Lower leg skin (tissue), 4 donors: ENCODE measurements around the gene TMEM151B. TPM values are rescaled to one million over a fixed set of nuclear protein-coding genes. Genes with fewer than 3 reads are reported as not detected.

Experiments used
- DNase-seq, 2 donors: peaks; one replicate each; pipeline ENCODE4 v3.0.0-alpha.2; 2019; ENCODE audit warnings: low spot score in 2 of 2
- H3K4me3 ChIP-seq: fragments of 200-600 bp; sonication (generic); 2 replicates; pipeline ENCODE4 v1.5.1; 2017; ENCODE audit warnings: mild to moderate bottlenecking, low read depth; ENCODE audit not compliant: poor library complexity, severe bottlenecking
- CTCF ChIP-seq, 3 donors: fragments of 450-650 bp; IDR thresholded peaks; one replicate each; pipeline ENCODE4 v1.5.1; 2016; ENCODE audit warnings: antibody characterized with exemption in 3 of 3, mild to moderate bottlenecking in 3 of 3, moderate library complexity in 2 of 3
- POLR2A ChIP-seq, 2 donors: fragments of 450-650 bp; IDR thresholded peaks; one replicate each; pipeline ENCODE4 v1.6.1; 2016 to 2017; ENCODE audit warnings: antibody characterized with exemption in 2 of 2, mild to moderate bottlenecking in 1 of 2, moderate library complexity in 1 of 2
- WGBS, 2 donors: methylation state at CpG; one replicate each; pipeline ENCODE4 v1.1.5; 2018; 5-methylcytosine and 5-hydroxymethylcytosine counted together
- intact Hi-C: fragments of 100-400 bp; cut with DNase I; formaldehyde crosslinking; loops from one replicate; pipeline ENCODE4 v1.15.0; 2023; ENCODE audit warnings: low total_unique reads
- total RNA-seq, 4 donors: library from RNA; depleted of rRNA; stranded (reverse); fragments of >200 nt; gene quantifications; one replicate each; pipeline ENCODE4 v1.1.0, GENCODE V29; 2016

The TMEM151B gene
- total RNA-seq, 4 donors from 2014 or later = 0.10 to 0.42 TPM; not detected in 2

GRCh38 chr6:44300292-44300823 is 30.1 kb downstream of the TMEM151B start:
- 81 to 84% methylated on average over 7 of the region's 7 CpGs for WGBS, 2 donors
- H3K4me3 ChIP-seq = no peak overlapping the region
- TF ChIP-seq POLR2A (IDR thresholded peaks at IDR 0.05) = no peak
- TF ChIP-seq CTCF (IDR thresholded peaks at IDR 0.05) = no peak
- DNase-seq = no peak
- intact Hi-C loops = no loop called here

DNA sequence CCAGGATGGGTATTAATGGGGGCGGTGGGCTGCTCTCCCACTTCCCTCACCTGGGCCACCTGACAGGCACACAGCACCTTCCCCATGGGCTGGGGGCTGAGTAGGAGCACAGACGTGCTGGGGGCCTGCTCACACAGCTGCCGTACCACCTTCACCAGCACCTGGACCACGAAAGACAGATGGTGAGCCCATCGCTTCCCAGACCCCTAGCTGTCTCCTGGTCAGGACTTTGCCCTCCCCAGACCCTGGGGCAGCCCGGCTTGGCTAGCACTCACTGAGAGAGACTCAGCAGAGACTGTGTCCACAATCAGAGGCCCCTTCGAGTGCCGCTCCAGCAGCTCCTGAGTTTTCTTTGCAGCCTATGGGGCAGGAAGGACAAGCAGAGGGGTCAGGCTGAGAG is 30.9 kb downstream of the TMEM151B start:
- H3K4me3 ChIP-seq = no peak overlapping the region
- intact Hi-C loops = no loop called here
- TF ChIP-seq CTCF (IDR thresholded peaks at IDR 0.05) (no peak), POLR2A (IDR thresholded peaks at IDR 0.05) (no peak)
- WGBS, 2 donors = 92 to 97% methylated on average over 5 to 8 of the region's 8 CpGs
- DNase-seq = no peak

DNA sequence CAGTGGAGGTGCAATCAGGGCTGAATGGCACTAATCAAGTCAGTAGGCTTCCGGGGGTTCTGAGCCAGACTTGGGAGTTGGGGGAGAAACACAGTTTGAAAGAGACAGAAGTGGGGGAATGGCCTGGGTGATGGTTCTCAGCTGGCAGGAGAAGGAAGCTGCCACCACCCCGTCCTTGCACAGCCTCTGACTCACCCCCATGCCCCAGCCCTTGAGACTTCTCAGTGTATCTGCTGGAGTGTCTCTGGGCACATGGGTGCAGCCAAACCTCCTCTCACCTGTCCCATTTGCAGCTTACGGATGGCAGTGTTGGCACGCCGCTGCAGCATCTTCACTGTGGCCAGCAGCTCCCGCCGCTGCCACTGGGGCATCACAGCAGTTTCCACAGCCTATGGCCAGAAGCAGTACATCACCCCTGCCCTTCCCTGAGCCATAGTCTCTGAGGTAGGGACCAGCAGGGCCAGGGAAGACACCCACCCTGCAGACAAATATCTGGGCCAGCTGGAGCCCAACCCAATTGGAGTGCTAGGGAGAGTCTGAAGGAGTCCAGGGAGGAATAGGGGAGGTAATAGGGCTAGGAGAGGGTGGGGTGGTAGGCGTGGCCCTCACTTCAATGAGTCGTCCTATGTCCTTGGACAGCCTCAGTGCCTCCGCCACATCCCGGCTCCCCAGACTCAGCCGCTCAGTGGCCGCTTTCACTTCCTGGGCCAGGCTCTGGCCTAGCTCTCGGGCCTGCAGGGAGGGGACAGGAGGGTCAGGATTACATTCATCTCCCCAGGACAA is 31.7 kb downstream of the TMEM151B start:
- DNase-seq = no peak
- no peak overlapping the region for H3K4me3 ChIP-seq
- intact Hi-C loops = no loop called here
- 88% methylated on average over 14 of the region's 14 CpGs for WGBS, 2 donors
- TF ChIP-seq POLR2A (IDR thresholded peaks at IDR 0.05) (no peak), CTCF (IDR thresholded peaks at IDR 0.05) (no peak)

DNA sequence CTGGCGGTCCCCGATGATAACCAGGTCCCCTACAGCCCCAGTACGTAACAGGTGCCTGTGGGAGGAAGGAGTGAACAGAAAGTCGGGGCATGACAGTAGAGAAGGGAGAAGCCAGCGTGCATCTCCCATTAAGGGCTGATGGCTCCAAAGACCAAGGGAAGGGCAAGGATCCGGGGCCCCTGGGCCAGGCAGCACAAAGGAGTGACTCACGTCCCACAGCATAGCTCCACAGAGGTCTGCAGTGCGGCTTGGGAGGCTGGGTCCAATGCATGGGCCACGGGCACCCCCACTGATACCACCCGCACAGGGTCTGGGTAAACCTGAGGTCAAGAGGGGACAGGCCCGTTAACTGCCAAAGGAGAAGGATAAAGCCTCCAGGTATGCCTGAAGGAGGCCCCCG is 32.6 kb downstream of the TMEM151B start:
- no peak for DNase-seq
- TF ChIP-seq POLR2A (IDR thresholded peaks at IDR 0.05) (no peak), CTCF (IDR thresholded peaks at IDR 0.05) (no peak)
- intact Hi-C loops = no loop called here
- H3K4me3 ChIP-seq = no peak overlapping the region
- 88 to 97% methylated on average over 10 to 12 of the region's 12 CpGs for WGBS, 2 donors

DNA sequence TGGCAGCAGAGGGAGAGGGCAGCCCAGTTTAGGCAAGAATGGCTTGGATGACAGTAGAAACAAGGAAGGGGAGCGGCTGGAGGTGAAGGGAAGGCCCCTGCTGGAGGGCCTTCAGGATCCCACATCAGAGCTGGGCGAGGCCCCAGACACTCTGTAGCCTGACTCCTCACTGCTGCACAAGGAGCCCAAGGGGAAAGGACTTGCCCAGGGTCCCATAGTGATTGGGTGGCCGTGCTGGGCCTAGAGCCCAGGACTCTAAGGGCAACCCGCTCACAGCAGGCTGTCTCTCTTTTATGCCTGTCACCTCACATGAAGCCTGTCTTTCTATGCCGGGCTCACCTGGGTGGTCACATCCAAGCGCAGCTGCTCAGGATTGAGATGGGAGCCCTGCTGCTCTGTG is 33.6 kb downstream of the TMEM151B start:
- DNase-seq = no peak
- TF ChIP-seq POLR2A (IDR thresholded peaks at IDR 0.05) (no peak), CTCF (IDR thresholded peaks at IDR 0.05) (no peak)
- intact Hi-C loops = no loop called here
- WGBS, 2 donors = 94 to 95% methylated on average over 6 of the region's 6 CpGs
- H3K4me3 ChIP-seq = no peak overlapping the region
